Amniotic epithelial cell (primary cell): ENCODE results near the gene UBR3.
"Not testable (repeated sequence)": the region's sequence is repeated elsewhere in the genome, so short reads cannot be mapped to it uniquely, and the experiment has no call there.

Experiments
- DNase-seq: peaks from one replicate; pipeline ENCODE4 v3.0.0-alpha.2; 2010; ENCODE audit warnings: low read depth

UBR3 gene

GRCh38 chr2:169827272-169828140 is at the start of gene UBR3:
UBR3 (plus strand) TSS chr2:169827454; CDS start chr2:169827508, 54 bp downstream.
- DNase-seq: peak; percentile 86

- no peak for DNase-seq
Measured at GRCh38 chr2:169778446-169778845, 48.8 kb upstream of the UBR3 start.

- no peak for DNase-seq
Measured at GRCh38 chr2:169781249-169782013, 45.8 kb upstream of the UBR3 start.

- no peak for DNase-seq
Measured at GRCh38 chr2:169782513-169782912, 44.7 kb upstream of the UBR3 start.

- DNase-seq: no peak
Measured at GRCh38 chr2:169790581-169790980, 36.7 kb upstream of the UBR3 start.

GRCh38 chr2:169795181-169795580 is 32.1 kb upstream of the UBR3 start:
- no peak for DNase-seq

- DNase-seq: no peak
Measured at GRCh38 chr2:169796441-169796840, 30.8 kb upstream of the UBR3 start.

- no peak for DNase-seq
Measured at GRCh38 chr2:169797601-169798000, 29.7 kb upstream of the UBR3 start.

GRCh38 chr2:169798397-169798717 is 28.9 kb upstream of the UBR3 start:
- DNase-seq: no peak

GRCh38 chr2:169798718-169799592 is 28.3 kb upstream of the UBR3 start, which contains the start of gene SSB:
SSB (plus strand) TSS chr2:169798871; CDS start chr2:169800961, 2,090 bp downstream.
- peak; percentile 87 for DNase-seq

- DNase-seq: peak; percentile 28
Measured at GRCh38 chr2:169803480-169803879, 23.8 kb upstream of the UBR3 start.

- DNase-seq: peak; percentile 51
Measured at GRCh38 chr2:169806586-169806985, 20.7 kb upstream of the UBR3 start.

- DNase-seq: peak; percentile 80
Measured at GRCh38 chr2:169808221-169808620, 19.0 kb upstream of the UBR3 start.

- DNase-seq: peak; percentile 85
Measured at GRCh38 chr2:169815849-169816248, 11.4 kb upstream of the UBR3 start.

GRCh38 chr2:169816961-169817360 is 10.3 kb upstream of the UBR3 start:
- DNase-seq: not testable (repeated sequence)

GRCh38 chr2:169817369-169817768 is 9.9 kb upstream of the UBR3 start:
- not testable (repeated sequence) for DNase-seq

GRCh38 chr2:169818241-169818640 is 9.0 kb upstream of the UBR3 start:
- no peak for DNase-seq

GRCh38 chr2:169819106-169819505 is 8.1 kb upstream of the UBR3 start:
- peak; percentile 43 for DNase-seq

GRCh38 chr2:169820101-169820500 is 7.2 kb upstream of the UBR3 start:
- DNase-seq: peak; percentile 63

GRCh38 chr2:169822036-169822435 is 5.2 kb upstream of the UBR3 start:
- no peak for DNase-seq

GRCh38 chr2:169822785-169823392 is 4.4 kb upstream of the UBR3 start:
- DNase-seq: no peak

GRCh38 chr2:169823996-169824372 is 3.3 kb upstream of the UBR3 start:
- no peak for DNase-seq
